ENCODE results near the gene IL17C.
A peak's percentile ranks its signal among the peaks of the same experiment; 100 is the strongest.
"Not testable (repeated sequence)": the region's sequence is repeated elsewhere in the genome, so short reads cannot be mapped to it uniquely, and the experiment has no call there.

The IL17C gene

GRCh38 chr16:88662843-88663606, 24.7 kb downstream of the IL17C start, which contains the start of gene MVD:
TSS of gene MVD (minus strand) at chr16:88663091. CDS start at chr16:88663080, 11 bp downstream.
- peak; percentile 96 for DNase-seq

- no peak for DNase-seq
These were observed 26.8 kb downstream of the IL17C start for GRCh38 chr16:88665148-88665547.

GRCh38 chr16:88665570-88665969, 27.2 kb downstream of the IL17C start:
- no peak for DNase-seq

- no peak for DNase-seq
These were observed 29.1 kb downstream of the IL17C start for GRCh38 chr16:88667461-88667860.

- not testable (repeated sequence) for DNase-seq
These were observed 31.1 kb downstream of the IL17C start for GRCh38 chr16:88669493-88669892.

GRCh38 chr16:88669980-88670379, 31.6 kb downstream of the IL17C start:
- DNase-seq: no peak

GRCh38 chr16:88671806-88672205, 33.4 kb downstream of the IL17C start:
- no peak for DNase-seq

GRCh38 chr16:88672776-88673175, 34.4 kb downstream of the IL17C start:
- DNase-seq: no peak

- DNase-seq: no peak
These were observed 35.5 kb downstream of the IL17C start for GRCh38 chr16:88673716-88674379.

GRCh38 chr16:88676502-88677242, 38.3 kb downstream of the IL17C start:
- DNase-seq: no peak

- DNase-seq: no peak
These were observed 39.3 kb downstream of the IL17C start for GRCh38 chr16:88677721-88678120.

GRCh38 chr16:88678224-88678979, 40.0 kb downstream of the IL17C start:
- DNase-seq: no peak

GRCh38 chr16:88680554-88681083, 42.2 kb downstream of the IL17C start:
- no peak for DNase-seq

GRCh38 chr16:88681084-88681680, 42.8 kb downstream of the IL17C start:
- peak; percentile 66 for DNase-seq

GRCh38 chr16:88681709-88682451, 43.5 kb downstream of the IL17C start:
- DNase-seq: peak; percentile 85

- no peak for DNase-seq
These were observed 46.3 kb downstream of the IL17C start for GRCh38 chr16:88684569-88685155.

GRCh38 chr16:88685156-88686061, 47.0 kb downstream of the IL17C start:
- peak; percentile 85 for DNase-seq

GRCh38 chr16:88686062-88686438, 47.7 kb downstream of the IL17C start:
- peak; percentile 58 for DNase-seq

GRCh38 chr16:88686439-88687253, 48.3 kb downstream of the IL17C start, which contains the start of gene SNAI3:
TSS of gene SNAI3 (minus strand) at chr16:88686507. CDS start at chr16:88686406, 101 bp downstream.
- DNase-seq: peak; percentile 94

Measured in stimulated activated CD8-positive, alpha-beta memory T cell treated with anti-CD3 and anti-CD28 coated beads, Interleukin-4, amount 100 ng/mL, for 48 hours (primary cell).